Stimulated activated CD4-positive, alpha-beta T cell treated with anti-CD3 and anti-CD28 coated beads, Interleukin-15, amount 100 ng/mL, for 1 hour (primary cell): ENCODE data around the gene EHD4.

Experiments
- DNase-seq, 2 donors: peaks; one replicate each; pipeline ENCODE4 v3.0.0-alpha.2; 2020; ENCODE audit warnings: low read depth in 1 of 2, low spot score in 1 of 2

EHD4 gene

DNA sequence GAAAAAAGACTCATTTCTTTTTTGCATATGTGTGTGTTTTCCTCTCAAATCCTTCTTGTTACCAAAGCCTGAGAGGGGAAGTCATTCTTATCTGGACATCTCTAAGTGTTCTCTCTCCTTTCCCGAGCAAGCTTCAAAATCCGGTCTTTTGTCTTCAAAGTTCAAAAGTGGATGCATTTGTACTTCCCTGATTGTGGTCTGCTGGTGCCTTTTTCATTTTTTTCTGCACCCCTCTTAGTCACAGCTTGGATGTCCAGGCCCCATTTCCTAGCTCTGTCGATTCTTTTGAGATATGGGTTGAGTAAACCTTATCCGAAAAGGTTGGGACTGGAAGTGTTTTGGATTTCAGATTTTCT is 34.8 kb downstream of the EHD4 start:
- no peak for DNase-seq

GRCh38 chr15:41936649-41937567 is 35.4 kb downstream of the EHD4 start:
- peak; percentile 61 to 63 for DNase-seq

DNA sequence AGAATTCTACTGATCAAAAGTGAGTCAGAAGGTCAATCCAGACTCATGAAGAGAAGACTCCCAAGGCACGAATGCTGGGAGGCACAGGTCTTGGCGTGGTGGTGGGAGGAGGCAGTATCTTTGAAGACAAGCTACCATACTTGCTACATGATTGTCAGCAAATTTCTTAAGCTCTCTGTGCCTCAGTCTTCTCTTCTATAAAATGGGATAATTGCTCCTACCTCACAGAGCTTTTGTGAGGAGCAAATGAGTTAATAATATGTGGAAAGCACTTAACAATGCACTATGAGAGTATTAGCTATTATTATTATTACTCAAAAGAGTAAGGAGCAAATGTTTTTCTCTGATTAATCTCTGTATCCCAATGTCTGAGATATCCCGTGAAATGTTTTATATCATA is 36.2 kb downstream of the EHD4 start:
- DNase-seq = no peak

DNA sequence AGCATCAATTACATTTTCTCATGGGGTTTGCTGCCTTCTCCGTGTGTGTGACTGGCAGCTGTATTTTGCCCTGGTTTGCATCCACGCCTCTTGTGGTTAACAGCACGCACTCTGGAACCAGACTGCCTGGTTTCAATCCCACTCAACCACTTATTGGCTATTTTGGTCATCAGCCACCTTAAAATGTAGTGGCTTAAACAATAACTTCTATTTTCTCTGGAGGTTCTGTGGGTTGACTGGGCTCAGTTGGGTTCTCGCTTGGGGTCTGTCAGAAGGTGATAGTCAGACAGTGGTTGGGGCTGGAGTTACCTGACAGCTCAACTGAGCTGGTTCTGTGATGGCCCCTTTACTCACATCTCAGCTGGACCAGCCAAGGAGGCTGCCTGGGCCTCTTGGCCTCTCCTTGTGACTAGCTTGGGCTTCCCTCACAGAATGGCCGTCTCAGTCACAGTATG is 36.8 kb downstream of the EHD4 start:
- DNase-seq = no peak

GRCh38 chr15:41934843-41935242 is 37.5 kb downstream of the EHD4 start:
- DNase-seq = peak; percentile 44 to 62

DNA sequence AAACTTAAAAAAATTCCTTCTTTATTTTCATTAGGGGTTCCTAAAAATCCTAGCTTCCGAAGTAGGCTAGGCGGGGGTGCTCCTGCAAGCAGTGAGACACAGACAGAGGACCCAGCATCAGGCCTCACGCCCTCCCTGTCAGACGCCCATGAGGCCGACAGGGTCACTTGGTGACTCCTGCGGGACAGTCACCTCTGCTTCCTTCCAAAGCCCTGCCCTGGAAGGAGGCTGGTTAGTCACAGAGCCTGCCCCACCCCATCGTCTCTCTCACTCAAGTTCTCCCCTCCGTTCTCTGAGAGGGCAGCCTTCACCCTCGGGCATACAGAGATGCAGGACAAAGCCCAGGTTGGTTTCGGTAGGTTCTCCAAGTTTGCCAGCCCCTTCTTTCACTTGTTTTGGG is 38.6 kb downstream of the EHD4 start:
- no peak for DNase-seq

- no peak for DNase-seq
These were observed 39.0 kb downstream of the EHD4 start for GRCh38 chr15:41933326-41933725.

DNA sequence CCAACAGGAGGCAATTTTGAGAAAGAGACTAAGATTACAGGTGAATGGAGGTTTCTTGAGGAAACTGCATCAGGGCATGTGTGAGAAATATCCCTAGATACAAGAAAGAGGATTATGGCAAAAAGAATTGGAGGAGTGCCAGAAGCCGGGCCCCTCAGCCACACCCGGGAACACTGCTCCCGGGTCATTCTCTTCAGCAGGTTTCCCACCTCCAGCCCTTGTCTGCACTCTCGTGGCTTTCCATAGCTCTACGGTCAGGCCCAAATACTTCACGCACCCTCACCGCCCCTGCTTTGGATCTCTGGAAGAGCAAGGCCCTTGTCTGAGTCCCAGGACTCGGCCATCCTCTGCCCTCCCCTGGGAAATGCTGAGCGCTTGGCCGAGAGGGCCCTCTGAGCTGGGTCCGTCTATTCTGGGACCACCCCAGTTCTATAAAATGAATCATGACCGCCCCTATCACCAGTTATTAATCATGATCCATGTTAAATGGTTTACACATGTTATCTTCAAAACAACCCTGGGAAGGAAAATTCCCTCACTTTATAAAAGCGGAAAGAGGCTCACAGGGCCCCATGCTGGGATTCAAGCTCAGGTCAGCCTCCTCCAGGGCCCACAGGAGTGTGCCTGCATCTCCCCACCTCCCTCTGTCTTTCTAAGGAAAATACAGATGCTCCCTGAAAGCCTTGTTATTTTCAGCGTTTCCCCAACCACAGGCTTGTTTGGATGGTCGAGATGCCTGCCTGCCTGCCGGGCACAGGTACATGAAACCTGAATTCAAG is 39.7 kb downstream of the EHD4 start:
- DNase-seq = no peak

DNA sequence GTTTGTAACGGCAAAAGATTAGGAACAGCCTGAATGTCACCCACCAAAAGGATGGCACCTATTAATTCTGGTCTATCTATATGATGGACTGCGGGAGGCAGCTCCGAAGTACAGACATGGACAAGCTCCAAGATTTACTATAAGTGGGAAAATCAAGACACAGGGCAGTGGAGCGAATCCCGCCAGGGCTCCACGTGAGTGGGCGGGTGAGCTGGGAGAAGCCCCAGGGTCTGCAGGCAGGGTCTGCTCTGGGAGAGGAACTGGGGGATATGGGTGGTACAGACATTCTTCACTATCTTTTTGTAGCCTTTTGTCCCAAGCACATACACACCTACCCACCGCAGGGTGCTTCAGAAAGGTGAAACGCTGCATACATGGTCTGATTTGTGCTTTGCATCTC is 40.3 kb downstream of the EHD4 start:
- no peak for DNase-seq

DNA sequence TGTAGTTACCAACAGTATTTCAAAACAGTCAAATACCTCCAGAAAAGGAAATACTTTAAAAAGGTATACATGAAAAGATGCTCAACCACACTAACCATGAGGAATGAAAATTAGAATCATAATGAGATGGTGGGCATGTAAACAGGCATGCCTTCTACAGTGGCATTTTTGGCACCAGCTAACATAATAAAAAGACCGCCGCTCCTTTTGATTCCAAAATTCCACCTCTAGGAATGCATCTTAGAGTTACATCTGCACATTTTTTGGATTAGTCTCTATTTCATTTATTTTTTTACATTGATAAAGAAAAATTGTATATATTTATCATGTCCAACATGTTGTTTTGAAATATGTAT is 41.5 kb downstream of the EHD4 start:
- no peak for DNase-seq

DNA sequence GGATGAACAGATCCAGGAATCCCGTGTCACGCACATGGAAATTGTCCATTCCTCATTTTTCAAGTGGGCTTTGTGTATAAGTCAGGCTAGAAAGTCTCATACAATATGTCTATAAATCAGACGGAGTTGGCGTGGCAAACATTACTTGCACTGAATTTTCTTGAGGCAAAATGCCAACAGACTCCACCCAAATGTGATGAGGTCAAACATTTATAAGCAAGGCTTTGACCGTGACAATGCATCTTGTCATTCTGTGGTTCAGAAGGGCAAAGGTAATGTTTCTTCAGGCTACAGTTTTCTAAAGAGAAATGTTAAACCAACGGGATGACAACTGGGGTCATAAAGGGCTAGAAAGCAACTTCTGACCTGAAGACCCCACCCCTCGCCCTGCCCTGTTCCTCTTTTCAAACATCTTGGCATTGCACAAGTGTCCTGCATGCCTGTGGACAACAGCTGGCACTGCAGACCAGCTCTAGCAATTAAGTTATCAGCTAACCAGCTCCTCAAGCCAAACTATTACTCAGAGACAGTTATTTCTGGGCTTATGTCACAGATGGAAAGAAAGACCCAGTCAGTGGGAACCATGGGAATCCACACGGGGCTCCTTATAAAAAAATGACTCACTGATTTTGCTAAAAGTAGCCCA is 42.0 kb downstream of the EHD4 start:
- no peak for DNase-seq

GRCh38 chr15:41928637-41929620 is 43.4 kb downstream of the EHD4 start:
- DNase-seq = no peak

GRCh38 chr15:41928100-41928499 is 44.3 kb downstream of the EHD4 start:
- DNase-seq = no peak

GRCh38 chr15:41927536-41927935 is 44.8 kb downstream of the EHD4 start:
- no peak for DNase-seq

DNA sequence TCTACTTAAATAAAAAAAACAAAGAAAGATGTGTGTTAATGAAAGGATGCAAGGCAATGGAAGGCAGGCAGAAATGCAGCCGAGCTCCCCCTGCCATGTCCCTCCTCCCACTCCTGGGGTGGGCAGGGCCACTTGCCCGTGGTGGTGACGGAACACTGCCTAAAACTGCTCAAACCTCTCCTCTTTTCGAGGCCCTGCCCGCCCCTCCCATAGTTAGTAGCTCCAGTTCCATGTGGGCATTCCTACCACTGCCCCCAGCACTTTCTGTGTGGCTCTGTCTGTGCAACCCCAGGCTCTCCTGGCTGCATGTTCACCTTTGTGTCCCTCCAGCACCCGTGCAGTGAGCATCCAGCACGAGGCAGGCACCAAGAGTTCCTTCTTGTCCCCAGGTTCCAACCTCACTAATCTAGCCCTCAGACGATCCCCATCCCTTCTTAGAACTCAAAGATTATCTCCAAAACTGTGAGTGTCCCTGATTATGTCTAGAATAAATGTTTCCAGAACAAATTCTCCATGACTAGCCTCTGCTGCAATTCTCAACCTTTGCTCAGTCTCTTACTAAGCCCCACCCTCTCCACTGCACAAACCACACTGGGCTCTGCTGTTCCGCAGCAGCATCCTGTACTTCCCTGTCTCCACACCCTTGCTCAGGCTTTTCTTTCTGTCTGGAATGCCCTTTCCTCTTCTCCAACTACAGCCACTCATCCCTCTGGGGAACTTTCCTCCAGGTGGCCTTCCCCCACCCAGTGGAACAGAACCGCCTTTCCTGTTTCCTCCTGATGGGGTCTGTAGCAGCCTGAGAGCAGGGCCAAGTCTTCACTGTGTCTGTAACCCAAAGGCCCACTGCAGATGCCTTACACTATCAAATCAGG is 45.9 kb downstream of the EHD4 start:
- no peak for DNase-seq

- DNase-seq = no peak
These were observed 47.2 kb downstream of the EHD4 start for GRCh38 chr15:41925086-41925608.

- DNase-seq = no peak
These were observed 48.9 kb downstream of the EHD4 start for GRCh38 chr15:41923401-41923997.

DNA sequence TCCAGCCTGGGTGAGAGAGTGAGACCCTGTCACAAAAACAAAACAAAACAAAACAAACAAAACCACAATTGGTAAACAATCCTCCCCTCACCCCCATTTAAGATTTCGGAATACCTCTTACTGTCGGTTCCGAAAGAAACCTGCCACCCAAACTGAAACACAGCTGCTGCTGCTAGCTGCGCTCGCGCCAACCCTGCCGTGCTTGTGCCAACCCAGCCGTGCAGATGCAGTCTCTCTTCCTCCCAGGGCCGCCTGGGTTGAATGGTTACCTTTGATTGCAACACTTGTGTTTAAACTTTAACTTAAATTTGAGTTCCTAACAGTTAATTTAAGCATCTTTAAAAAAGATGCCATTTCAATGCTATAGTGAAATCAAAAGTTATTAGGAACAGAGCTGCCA is 50.0 kb downstream of the EHD4 start:
- no peak for DNase-seq

- DNase-seq = no peak
These were observed 50.7 kb downstream of the EHD4 start for GRCh38 chr15:41921639-41922038.
